Daoy (cell line): ENCODE results near the gene TUSC2. TPM values are rescaled to one million over a fixed set of nuclear protein-coding genes. Genes with fewer than 3 reads are reported as not detected.

Experiments used
- DNase-seq: peaks from one replicate; pipeline ENCODE4 v3.0.0-alpha.2; 2015; ENCODE audit warnings: low read depth
- total RNA-seq: library from RNA; depleted of rRNA; stranded (reverse); fragments of >200 nt; shearing (Covaris generic); gene quantifications from 2 replicates; pipeline ENCODE4 v1.2.3, GENCODE V29; 2014

TUSC2 gene
- total RNA-seq, 1 experiment from 2014 or later, result 51.3 TPM

DNA sequence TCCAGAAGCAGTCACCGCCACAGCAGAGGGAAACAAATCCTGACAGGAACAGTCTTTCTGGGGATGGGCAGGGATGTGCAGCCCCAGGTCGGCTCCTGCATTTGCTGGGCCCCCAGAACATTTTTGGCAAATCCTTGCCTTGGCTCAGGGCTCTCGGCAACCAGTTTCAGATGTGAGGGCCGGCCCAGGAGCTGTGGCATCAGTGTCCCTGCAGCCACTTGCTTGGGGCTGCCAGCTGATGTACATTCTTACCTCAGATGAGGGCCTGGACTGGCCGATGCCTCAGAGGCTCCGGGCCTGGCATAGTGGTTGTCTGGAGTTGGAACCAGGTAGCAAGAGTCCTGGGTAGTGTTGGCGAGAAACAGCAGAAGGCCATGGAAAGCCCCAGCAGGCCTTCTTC, 26.8 kb upstream of the TUSC2 start:
- DNase-seq, result no peak

GRCh38 chr3:50354186-50354764, 26.3 kb upstream of the TUSC2 start:
- DNase-seq, result no peak

DNA sequence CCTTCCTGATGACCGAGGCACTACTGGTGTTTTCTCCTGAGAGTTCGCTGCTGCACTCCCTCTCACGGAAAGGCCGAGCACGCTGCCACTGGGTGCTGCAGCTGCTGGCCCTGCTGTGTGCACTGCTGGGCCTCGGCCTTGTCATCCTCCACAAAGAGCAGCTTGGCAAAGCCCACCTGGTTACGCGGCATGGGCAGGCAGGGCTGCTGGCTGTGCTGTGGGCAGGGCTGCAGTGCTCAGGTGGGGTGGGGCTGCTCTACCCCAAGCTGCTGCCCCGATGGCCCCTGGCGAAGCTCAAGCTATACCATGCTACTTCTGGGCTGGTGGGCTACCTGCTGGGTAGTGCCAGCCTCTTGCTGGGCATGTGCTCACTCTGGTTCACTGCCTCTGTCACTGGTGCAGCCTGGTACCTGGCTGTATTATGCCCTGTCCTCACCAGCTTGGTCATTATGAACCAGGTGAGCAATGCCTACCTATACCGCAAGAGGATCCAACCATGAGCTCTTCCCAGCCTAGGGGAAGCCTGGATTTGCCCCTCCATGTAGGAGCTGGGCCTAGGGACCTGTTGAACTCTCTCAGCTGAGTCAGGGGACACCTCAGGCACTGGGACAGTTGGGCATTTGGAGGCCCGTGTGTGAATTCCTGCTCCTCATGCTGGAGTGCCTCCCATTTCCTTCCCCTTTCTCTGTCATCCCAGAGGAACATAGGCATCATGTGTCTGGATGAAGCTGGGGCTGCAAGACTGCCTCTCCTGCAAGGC, 25.4 kb upstream of the TUSC2 start:
- no peak for DNase-seq

DNA sequence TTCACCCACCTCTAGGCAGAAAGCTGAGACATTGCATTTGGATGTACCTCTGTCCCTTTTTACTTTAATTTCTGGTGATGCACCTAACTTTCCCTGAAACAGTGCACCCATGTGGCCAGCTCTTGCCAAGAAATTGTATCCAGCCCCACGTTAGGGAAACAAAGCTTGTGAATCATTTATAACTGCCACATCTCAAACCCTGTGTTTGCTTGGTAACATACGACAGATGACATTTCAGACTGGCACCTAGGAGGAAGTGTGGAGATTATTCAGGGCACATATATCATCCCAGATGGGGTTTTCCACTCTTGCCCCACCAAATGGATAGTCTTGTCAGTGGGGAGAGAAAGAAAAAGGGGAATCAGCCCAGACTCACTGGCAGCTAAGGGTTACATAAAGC, 24.8 kb upstream of the TUSC2 start:
- DNase-seq, result no peak

- no peak for DNase-seq
Measured at GRCh38 chr3:50351323-50351697, 23.3 kb upstream of the TUSC2 start.

DNA sequence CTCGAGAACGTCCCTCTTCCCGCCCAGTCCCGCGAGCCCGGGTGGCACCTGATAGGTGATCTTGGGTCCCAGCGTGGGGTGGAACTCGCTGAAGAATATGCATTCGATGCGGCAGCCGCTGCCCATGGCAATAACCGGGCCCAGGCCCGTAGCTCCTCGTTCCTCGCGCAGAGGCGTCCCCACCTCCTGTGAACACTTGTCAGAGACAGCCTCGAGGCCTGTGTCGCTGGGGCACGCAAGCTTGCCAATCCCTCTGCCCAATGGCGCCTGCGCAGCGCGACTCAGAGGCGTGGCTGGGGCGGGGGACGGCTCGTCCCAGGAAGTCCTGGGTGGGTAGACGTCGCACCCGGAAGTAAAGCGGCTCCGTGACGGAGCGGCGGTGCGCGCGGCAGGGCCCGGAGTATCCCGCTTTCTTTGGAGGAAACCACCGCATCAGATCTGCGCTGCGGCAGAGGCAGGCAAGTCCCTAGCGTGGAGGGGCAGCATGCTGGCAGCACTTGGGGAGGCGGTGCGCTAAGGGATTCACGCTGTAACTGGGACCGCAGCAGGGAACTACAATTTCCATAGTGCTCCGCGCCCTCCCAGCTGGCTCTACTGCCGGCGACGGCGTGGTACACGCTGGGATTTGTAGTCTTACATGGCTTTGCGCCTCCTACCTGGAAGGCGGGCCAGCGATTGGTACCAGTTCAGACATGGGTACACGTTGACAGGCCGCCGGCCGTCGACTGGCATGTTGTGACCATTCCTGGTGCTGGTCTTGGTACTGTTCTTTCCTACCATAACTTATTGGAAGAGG, 22.7 kb upstream of the TUSC2 start, which contains the start of the genes CYB561D2 and NPRL2:
TSS of gene CYB561D2 (plus strand) at position 336 of the 796 bp plus-strand sequence. CDS start 572 bp downstream, outside the sequence.
TSS of gene NPRL2 (minus strand) at position 249 of the 796 bp plus-strand sequence. CDS start at position 126, 123 bp downstream.
- DNase-seq, result peak; percentile 96

DNA sequence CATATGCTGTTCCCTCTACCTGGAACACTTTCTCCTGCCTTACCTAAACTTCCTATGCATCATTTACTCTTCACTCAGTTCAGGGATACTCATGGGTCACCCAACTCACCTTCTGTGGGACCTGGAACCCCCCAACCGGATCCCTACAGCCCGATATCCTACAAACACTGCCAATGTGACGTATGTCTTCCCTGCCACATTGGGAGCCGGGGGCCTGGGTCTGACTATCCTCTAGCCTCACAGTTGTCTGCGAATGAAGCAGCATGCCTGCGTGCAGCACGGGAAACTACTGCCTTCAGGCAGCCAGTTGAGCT, 22.1 kb upstream of the TUSC2 start:
- DNase-seq, result no peak

DNA sequence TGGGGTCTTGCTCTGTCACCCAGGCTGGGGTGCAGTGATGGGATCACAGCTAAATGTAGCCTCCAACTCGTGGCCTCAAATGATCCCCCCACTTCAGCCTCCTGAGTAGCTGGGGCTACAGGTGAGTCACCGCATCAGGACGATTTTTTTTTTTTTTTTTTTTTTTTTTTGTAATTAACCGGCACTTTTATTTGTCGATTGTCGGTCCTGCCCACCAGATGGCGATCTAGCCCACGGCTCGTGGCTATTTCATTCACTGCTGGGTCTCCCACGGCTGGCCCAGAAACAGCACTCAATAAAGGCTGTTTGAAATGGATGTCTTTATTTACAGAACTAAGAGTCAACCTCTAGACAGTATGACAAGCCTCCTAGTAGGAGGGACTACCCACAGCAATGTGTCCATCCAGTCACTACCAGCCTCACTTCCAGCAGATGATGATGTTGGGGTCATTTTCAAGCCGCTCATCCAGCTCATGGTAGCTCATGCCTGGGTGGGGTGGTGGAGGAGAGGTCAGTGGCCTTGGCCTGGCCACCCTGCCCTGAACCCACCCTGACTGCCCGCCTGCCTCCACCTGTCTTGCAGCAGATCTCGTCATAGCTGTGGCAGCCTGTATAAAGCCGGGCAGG, 19.3 kb upstream of the TUSC2 start:
- peak; percentile 77 for DNase-seq

GRCh38 chr3:50345586-50346234, 17.7 kb upstream of the TUSC2 start, which contains the start of gene ZMYND10:
ZMYND10 (minus strand) TSS chr3:50345732; CDS start chr3:50345579, 153 bp downstream.
- peak; percentile 70 for DNase-seq

DNA sequence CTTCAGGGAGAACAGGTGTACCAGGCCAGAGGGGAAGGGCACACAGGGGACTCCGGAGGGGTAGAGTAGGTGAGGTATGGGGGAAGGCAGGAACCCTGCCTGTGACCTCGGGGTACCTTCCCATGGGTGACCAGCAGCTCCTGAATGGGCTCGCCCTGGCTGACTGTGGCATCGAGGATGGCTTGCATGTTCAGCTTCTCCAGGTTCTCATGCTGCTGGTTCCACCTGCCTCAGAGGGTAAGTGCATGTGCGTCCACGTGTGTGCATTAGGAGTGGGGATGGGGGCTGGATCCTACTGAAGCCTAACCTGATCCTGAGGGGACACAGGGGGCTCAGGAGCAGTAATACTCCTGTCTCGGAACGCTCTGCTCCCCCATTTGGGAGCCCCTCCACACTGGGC, 17.0 kb upstream of the TUSC2 start:
- DNase-seq, result no peak

GRCh38 chr3:50342813-50343633, 15.0 kb upstream of the TUSC2 start:
- DNase-seq, result no peak

GRCh38 chr3:50341996-50342650, 14.1 kb upstream of the TUSC2 start:
- no peak for DNase-seq

DNA sequence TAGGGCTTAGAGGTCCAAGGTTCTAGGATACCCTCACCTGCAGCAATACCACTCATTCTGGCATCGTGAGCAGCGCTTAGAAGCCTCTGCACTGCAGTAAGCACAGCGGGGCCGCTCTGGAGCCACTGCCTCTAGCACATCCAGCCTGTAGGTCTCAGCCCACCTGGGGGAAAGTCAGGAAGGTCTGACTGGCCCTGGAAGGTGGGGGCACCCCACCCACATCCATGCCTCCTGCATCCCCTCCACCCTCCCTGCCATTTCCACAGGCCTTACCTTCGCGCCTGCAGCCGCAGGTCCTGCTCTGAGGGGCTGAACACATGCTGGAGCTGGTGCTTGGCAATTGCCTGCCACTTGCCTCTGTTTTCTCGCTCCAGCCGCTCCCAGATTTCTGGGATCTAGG, 13.5 kb upstream of the TUSC2 start:
- DNase-seq, result no peak

- DNase-seq, result no peak
Measured at GRCh38 chr3:50340448-50341329, 12.7 kb upstream of the TUSC2 start, which contains the start of gene RASSF1. RASSF1 (minus strand) TSS chr3:50340836; CDS start chr3:50340805, 31 bp downstream.

GRCh38 chr3:50340147-50340447, 12.1 kb upstream of the TUSC2 start:
- no peak for DNase-seq

DNA sequence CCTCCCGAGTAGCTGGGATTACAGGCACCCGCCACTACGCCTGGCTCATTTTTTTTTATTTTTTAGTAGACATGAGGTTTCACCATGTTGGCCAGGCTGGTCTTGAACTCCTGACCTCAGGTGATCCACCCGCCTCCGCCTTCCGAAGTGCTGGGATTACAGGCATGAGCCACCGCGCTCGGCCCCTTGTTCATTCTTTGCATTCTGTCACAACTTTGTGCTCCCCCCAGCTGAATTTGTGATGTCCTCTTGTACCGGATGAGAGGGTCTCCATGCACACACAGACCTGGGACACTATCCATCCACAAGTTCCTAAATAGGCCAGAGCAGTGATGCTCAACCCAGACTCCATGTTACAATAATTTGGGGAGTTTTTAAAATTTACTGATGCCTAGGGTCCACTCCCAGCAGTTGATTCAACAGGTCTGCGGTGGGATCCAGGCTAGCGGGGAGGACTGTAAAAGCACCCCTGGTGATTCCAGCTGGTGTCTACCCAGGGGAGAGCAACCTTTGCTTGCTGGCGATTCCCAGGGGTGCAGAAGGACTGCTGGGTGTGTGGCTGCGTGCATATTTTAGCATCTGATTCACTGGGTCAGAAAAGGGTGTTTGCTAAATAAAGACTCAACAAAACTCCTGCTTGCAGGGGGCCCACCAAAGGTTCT, 11.6 kb upstream of the TUSC2 start:
- DNase-seq, result no peak

GRCh38 chr3:50338965-50339364, 10.9 kb upstream of the TUSC2 start:
- no peak for DNase-seq

- peak; percentile 98 for DNase-seq
Measured at GRCh38 chr3:50337175-50337861, 9.3 kb upstream of the TUSC2 start.
